ENCODE results near the gene ADAMTS9. TPM values are rescaled to one million over a fixed set of nuclear protein-coding genes. Genes with fewer than 3 reads are reported as not detected.
A peak's percentile ranks its signal among the peaks of the same experiment; 100 is the strongest.

ADAMTS9 gene
- total RNA-seq, 2 donors from 2014 or later, result 16.1 to 38.0 TPM

DNA sequence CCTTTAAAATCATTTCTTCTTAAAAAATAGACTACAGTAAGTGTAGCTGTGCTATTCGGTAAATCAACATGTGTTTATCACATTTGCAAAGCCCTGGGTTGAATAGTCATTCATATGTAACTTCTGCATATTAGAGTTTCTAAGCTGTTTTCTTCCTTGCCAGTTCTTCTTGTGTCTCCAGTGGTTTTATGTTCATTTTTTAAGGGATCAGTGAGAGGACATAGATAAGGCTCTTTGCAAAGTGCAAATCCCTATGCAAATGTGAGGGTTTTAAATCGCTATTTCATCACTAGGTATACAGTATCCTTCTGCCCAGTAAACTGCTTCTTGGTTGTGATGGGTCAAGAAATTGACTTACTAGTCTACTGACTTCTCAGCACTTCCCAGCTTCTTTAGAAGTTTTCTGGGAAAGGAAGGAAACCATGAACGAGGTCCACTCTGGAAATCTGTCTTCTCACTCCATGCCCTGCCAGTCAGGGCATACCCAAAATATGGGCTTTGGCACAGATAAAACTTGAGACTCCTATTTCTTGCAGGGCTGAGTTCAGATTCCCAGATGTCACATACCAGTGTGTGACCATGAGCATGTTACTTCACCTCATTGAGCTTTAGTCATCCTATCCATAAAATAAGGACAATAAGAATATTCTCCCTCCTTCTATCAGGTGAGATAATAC lies 38.8 kb upstream of the ADAMTS9 start:
- peaks cover 5% of the 10 kb centered on the region for H3K27me3 Mint-ChIP-seq (ENCODE audit: insufficient read depth)
- Histone ChIP-seq H3K9ac (ENCODE audit: extremely low read depth, low read length, poor library complexity, severe bottlenecking) (no peak overlapping the region), H3K9me3 (ENCODE audit: control insufficient read depth, low read length) (no peaks in the 10 kb centered on the region), H3K27ac (ENCODE audit: low read depth, low read length) (no peak overlapping the region), H3K4me1 (ENCODE audit: control insufficient read depth, insufficient read depth, low read length) (peaks cover 9% of the 10 kb centered on the region), H3K36me3 (ENCODE audit: control insufficient read depth, insufficient read depth, low read length) (no peaks in the 10 kb centered on the region), H3K27me3 (ENCODE audit: control insufficient read depth, insufficient read depth, low read length, poor library complexity, severe bottlenecking) (no peaks in the 10 kb centered on the region), H3K4me3 (ENCODE audit: low read length) (no peak overlapping the region)
- no peak overlapping the region for H3K27ac Mint-ChIP-seq
- TF ChIP-seq, protein P1, sequence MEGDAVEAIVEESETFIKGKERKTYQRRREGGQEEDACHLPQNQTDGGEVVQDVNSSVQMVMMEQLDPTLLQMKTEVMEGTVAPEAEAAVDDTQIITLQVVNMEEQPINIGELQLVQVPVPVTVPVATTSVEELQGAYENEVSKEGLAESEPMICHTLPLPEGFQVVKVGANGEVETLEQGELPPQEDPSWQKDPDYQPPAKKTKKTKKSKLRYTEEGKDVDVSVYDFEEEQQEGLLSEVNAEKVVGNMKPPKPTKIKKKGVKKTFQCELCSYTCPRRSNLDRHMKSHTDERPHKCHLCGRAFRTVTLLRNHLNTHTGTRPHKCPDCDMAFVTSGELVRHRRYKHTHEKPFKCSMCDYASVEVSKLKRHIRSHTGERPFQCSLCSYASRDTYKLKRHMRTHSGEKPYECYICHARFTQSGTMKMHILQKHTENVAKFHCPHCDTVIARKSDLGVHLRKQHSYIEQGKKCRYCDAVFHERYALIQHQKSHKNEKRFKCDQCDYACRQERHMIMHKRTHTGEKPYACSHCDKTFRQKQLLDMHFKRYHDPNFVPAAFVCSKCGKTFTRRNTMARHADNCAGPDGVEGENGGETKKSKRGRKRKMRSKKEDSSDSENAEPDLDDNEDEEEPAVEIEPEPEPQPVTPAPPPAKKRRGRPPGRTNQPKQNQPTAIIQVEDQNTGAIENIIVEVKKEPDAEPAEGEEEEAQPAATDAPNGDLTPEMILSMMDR (conservative IDR thresholded peaks at IDR 0.05), result no peak
- no peaks in the 10 kb centered on the region for H3K9me3 Mint-ChIP-seq
- H3K4me3 Mint-ChIP-seq, result no peak overlapping the region
- H3K36me3 Mint-ChIP-seq (ENCODE audit: low read depth), result no peaks in the 10 kb centered on the region
- 73 to 93% methylated on average over 2 to 3 of the region's 3 CpGs for WGBS, 2 experiments (ENCODE audit: insufficient coverage in 1 of 2, insufficient read length in 1 of 2)
- no peak for DNase-seq
- peaks cover 29% of the 10 kb centered on the region for H3K4me1 Mint-ChIP-seq

DNA sequence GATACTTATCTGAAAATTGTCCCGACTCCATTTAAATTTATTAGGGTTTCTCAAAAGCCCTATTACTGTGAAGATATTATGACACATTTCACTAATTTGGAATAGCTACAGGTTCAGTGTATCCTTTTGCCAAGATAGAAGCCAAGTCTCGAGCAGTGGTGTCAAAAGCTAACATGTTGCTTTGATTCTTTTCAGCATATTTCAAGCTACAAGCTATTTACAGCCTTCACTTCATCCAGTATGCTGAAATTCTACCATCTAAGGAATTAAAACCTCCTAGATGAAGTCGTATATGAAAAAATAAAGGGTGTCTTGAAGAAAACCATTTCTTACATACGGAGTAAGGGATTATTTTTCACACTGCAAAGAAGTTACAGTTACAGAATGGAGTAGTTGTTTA lies 31.2 kb upstream of the ADAMTS9 start:
- H3K27me3 Mint-ChIP-seq (ENCODE audit: insufficient read depth), result peaks cover 11% of the 10 kb centered on the region
- no peak overlapping the region for H3K9ac ChIP-seq (ENCODE audit: extremely low read depth, low read length, poor library complexity, severe bottlenecking)
- H3K36me3 ChIP-seq (ENCODE audit: control insufficient read depth, insufficient read depth, low read length), result no peaks in the 10 kb centered on the region
- TF ChIP-seq, protein P1 (conservative IDR thresholded peaks at IDR 0.05), result no peak
- H3K4me1 Mint-ChIP-seq, result no peaks in the 10 kb centered on the region
- H3K27me3 ChIP-seq (ENCODE audit: control insufficient read depth, insufficient read depth, low read length, poor library complexity, severe bottlenecking), result no peaks in the 10 kb centered on the region
- H3K9me3 Mint-ChIP-seq, result no peaks in the 10 kb centered on the region
- no peak overlapping the region for H3K27ac Mint-ChIP-seq
- WGBS, 2 experiments (ENCODE audit: insufficient coverage in 1 of 2, insufficient read length in 1 of 2), result 90 to 93% methylated on average over 4 of the region's 4 CpGs
- H3K36me3 Mint-ChIP-seq (ENCODE audit: low read depth), result no peaks in the 10 kb centered on the region
- no peak overlapping the region for H3K4me3 Mint-ChIP-seq
- no peaks in the 10 kb centered on the region for H3K4me1 ChIP-seq (ENCODE audit: control insufficient read depth, insufficient read depth, low read length)
- H3K27ac ChIP-seq (ENCODE audit: low read depth, low read length), result no peak overlapping the region
- DNase-seq, result no peak
- no peaks in the 10 kb centered on the region for H3K9me3 ChIP-seq (ENCODE audit: control insufficient read depth, low read length)
- H3K4me3 ChIP-seq (ENCODE audit: low read length), result no peak overlapping the region

DNA sequence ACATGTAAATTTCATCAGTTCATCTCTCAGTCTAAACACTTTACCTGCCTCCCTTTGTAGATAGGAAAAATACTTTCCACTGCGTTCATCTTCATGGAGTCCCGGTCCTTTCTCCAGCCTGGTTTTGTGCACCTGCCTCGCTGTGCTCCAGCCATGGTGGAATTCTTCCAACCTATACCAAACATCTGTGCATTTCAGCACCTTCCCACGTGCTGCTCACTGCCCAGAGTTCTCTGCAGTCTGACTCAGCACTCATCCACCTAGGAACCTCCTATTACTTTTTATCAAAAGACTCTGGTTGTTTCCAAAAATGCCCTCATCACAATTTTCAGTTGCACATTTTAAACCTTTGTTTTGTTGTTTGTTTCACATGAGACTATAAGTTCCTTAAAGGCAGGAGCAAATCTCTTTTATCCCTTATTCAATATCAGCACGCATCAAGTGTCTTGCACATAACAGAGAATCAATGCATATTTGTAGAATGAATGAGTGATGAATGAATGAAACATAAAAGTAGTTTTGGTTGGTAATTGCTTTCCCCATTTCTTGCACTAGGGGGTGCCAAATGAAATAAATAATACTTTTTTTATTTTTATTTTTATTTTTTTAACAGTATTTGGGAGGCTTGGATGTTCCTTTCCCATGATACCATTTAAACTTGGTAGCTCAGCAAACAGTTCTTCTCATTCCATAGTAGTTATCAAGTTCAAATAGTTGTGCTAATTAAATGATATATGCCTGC lies 30.2 kb upstream of the ADAMTS9 start:
- H3K27ac Mint-ChIP-seq, result no peak overlapping the region
- no peak for DNase-seq
- WGBS, 2 experiments (ENCODE audit: insufficient coverage in 1 of 2, insufficient read length in 1 of 2), result 85 to 86% methylated on average over 4 to 5 of the region's 5 CpGs
- peaks cover 13% of the 10 kb centered on the region for H3K27me3 Mint-ChIP-seq (ENCODE audit: insufficient read depth)
- Histone ChIP-seq H3K27ac (ENCODE audit: low read depth, low read length) (no peak overlapping the region), H3K36me3 (ENCODE audit: control insufficient read depth, insufficient read depth, low read length) (no peaks in the 10 kb centered on the region), H3K9me3 (ENCODE audit: control insufficient read depth, low read length) (peaks cover 4% of the 10 kb centered on the region), H3K9ac (ENCODE audit: extremely low read depth, low read length, poor library complexity, severe bottlenecking) (no peak overlapping the region), H3K4me3 (ENCODE audit: low read length) (no peak overlapping the region), H3K4me1 (ENCODE audit: control insufficient read depth, insufficient read depth, low read length) (no peaks in the 10 kb centered on the region), H3K27me3 (ENCODE audit: control insufficient read depth, insufficient read depth, low read length, poor library complexity, severe bottlenecking) (no peaks in the 10 kb centered on the region)
- H3K4me1 Mint-ChIP-seq, result no peaks in the 10 kb centered on the region
- H3K9me3 Mint-ChIP-seq, result no peaks in the 10 kb centered on the region
- TF ChIP-seq, protein P1 (conservative IDR thresholded peaks at IDR 0.05), result peak; percentile 85
- no peaks in the 10 kb centered on the region for H3K36me3 Mint-ChIP-seq (ENCODE audit: low read depth)
- H3K4me3 Mint-ChIP-seq, result no peak overlapping the region

Data from endodermal cell (in vitro differentiated cells).